ENCODE data around the gene UBTD2. TPM values are rescaled to one million over a fixed set of nuclear protein-coding genes. Genes with fewer than 3 reads are reported as not detected.

Gene UBTD2
- total and polyA plus RNA-seq, 10 donors = 4.9 to 13.9 (median 8.4) TPM

- DNase-seq = peak; percentile 79
- H3K27me3 ChIP-seq (replicated peaks in 1 of 7) = no peaks in the 10 kb centered on the region
- peak overlapping the region; percentile 67 to 96 (median 91) for H3K4me3 ChIP-seq
- intact Hi-C loops (cut with DNase I; ENCODE audit: low total_unique reads) = loop anchor here (2.0 kb wide), 1 partner anchor 82 kb away; no protein-coding TSS in a partner anchor
- H3K27ac ChIP-seq = peak overlapping the region; percentile 69 to 99 (median 96)
- TF ChIP-seq POLR2A (IDR thresholded peaks at IDR 0.05) = no peak
- TF ChIP-seq CTCF (IDR thresholded peaks at IDR 0.05 in 8 of 11, conservative IDR thresholded peaks at IDR 0.05 in 3 of 11) = no peak
- no peak for TF ChIP-seq POLR2AphosphoS5 (IDR thresholded peaks at IDR 0.05)
- H3K36me3 ChIP-seq = peaks cover 0 to 8% (median 0%) of the 10 kb centered on the region in 6 donors
- 46 to 57% (median 48%) methylated on average over 30 of the region's 30 CpGs for WGBS, 5 donors
- no peaks in the 10 kb centered on the region for H3K9me3 ChIP-seq
- H3K4me1 ChIP-seq = peaks cover 4 to 49% (median 36%) of the 10 kb centered on the region in 6 donors
These were observed 94.5 kb downstream of the UBTD2 start for GRCh38 chr5:172188893-172189692.

GRCh38 chr5:172188033-172188892 is 95.3 kb downstream of the UBTD2 start, which contains the start of gene STK10:
STK10 (minus strand) TSS chr5:172188224; CDS start chr5:172188042, 182 bp downstream.
- Histone ChIP-seq H3K9me3 (no peaks in the 10 kb centered on the region), H3K36me3 (peaks cover 0 to 15% (median 0%) of the 10 kb centered on the region in 6 donors), H3K4me3 (peak within 1 kb of the TSS; percentile 67 to 96 (median 91)), H3K4me1 (peaks cover 13 to 57% (median 44%) of the 10 kb centered on the region in 6 donors), H3K27me3 (replicated peaks in 1 of 7) (no peaks in the 10 kb centered on the region), H3K27ac (peak within 1 kb of the TSS; percentile 69 to 99 (median 96))
- TF ChIP-seq CTCF (IDR thresholded peaks at IDR 0.05 in 8 of 11, conservative IDR thresholded peaks at IDR 0.05 in 3 of 11) = peak; percentile 89 to 96 (median 93)
- peak; percentile 78 to 92 (median 79) for TF ChIP-seq POLR2AphosphoS5 (IDR thresholded peaks at IDR 0.05)
- peak in 1 of 3 donors; percentile 13 for TF ChIP-seq POLR2A (IDR thresholded peaks at IDR 0.05)
- peak; percentile 99 for DNase-seq
- intact Hi-C loops (cut with DNase I; ENCODE audit: low total_unique reads) = loop anchor here (2.0 kb wide), 1 partner anchor 81 kb away; no protein-coding TSS in a partner anchor
- 0% methylated on average over 18 to 102 of the region's 102 CpGs for WGBS, 5 donors

- H3K4me3 ChIP-seq = peak overlapping the region; percentile 67 to 96 (median 91)
- H3K36me3 ChIP-seq = peaks cover 0 to 23% (median 0%) of the 10 kb centered on the region in 6 donors
- no peaks in the 10 kb centered on the region for H3K27me3 ChIP-seq (replicated peaks in 1 of 7)
- H3K9me3 ChIP-seq = no peaks in the 10 kb centered on the region
- intact Hi-C loops (cut with DNase I; ENCODE audit: low total_unique reads) = loop anchor here (2.0 kb wide), 1 partner anchor 81 kb away; no protein-coding TSS in a partner anchor
- WGBS, 5 donors = 0 to 1% (median 0%) methylated on average over 49 to 66 of the region's 66 CpGs
- peak overlapping the region; percentile 69 to 99 (median 96) for H3K27ac ChIP-seq
- peak; percentile 57 to 68 (median 67) for TF ChIP-seq POLR2AphosphoS5 (IDR thresholded peaks at IDR 0.05)
- peak in 1 of 3 donors; percentile 1 for TF ChIP-seq POLR2A (IDR thresholded peaks at IDR 0.05)
- TF ChIP-seq CTCF (IDR thresholded peaks at IDR 0.05 in 8 of 11, conservative IDR thresholded peaks at IDR 0.05 in 3 of 11) = peak in 2 of 11 experiments; percentile 8 to 12
- peaks cover 20 to 66% (median 53%) of the 10 kb centered on the region in 6 donors for H3K4me1 ChIP-seq
- peak; percentile 94 for DNase-seq
These were observed 96.2 kb downstream of the UBTD2 start for GRCh38 chr5:172187118-172188032.
